ENCODE measurements around the gene MFSD2B.

DNA sequence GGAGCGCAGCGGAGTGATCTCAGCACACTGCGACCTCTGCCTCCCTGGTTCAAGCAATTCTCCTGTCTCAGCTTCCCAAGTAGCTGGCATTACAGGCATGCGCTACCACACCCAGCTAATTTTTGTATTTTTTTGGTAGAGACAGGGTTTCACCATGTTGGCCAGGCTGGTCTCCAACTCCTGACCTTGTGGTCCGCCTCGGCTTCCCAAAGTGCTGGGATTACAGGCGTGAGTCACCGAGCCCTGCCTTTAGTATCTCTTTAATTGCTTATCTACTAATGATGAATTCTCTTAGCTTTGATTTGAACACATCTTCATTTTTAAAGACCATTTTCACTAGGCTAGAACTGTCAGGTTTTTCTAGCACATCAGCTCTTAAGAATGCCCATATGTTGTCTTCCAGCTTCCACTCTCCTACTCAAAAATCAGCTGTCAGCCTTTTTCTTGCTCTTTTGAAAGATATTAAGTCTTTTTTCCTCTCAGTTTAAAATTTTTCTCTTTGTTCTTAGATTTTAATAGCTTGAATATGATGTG is 16.1 kb upstream of the MFSD2B start:
- no peak for TF ChIP-seq POLR2A (IDR thresholded peaks at IDR 0.05)
- TF ChIP-seq, protein P1, sequence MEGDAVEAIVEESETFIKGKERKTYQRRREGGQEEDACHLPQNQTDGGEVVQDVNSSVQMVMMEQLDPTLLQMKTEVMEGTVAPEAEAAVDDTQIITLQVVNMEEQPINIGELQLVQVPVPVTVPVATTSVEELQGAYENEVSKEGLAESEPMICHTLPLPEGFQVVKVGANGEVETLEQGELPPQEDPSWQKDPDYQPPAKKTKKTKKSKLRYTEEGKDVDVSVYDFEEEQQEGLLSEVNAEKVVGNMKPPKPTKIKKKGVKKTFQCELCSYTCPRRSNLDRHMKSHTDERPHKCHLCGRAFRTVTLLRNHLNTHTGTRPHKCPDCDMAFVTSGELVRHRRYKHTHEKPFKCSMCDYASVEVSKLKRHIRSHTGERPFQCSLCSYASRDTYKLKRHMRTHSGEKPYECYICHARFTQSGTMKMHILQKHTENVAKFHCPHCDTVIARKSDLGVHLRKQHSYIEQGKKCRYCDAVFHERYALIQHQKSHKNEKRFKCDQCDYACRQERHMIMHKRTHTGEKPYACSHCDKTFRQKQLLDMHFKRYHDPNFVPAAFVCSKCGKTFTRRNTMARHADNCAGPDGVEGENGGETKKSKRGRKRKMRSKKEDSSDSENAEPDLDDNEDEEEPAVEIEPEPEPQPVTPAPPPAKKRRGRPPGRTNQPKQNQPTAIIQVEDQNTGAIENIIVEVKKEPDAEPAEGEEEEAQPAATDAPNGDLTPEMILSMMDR (IDR thresholded peaks at IDR 0.05) = no peak
